Right lobe of liver (tissue), 4 donors: ENCODE data around the gene AVPR1B.

Source experiments
- CTCF ChIP-seq, 4 donors: fragments of 200-600 bp in 3 of 4; fragments of 450-650 bp in 1 of 4; IDR thresholded peaks; one replicate each; pipeline versions ENCODE4 v1.5.1 to v1.8.0; 2016 to 2022; ENCODE audit warnings: antibody characterized with exemption in 4 of 4, mild to moderate bottlenecking in 2 of 4
- POLR2A ChIP-seq: fragments of 450-650 bp; IDR thresholded peaks from one replicate; pipeline ENCODE4 v1.6.1; 2017; ENCODE audit warnings: antibody characterized with exemption, mild to moderate bottlenecking
- donor health status: DM: no; HTN: no; CAD: no.
- donor health status: DM: no; HTN: no; CAD: no.
- donor health status: DM: no; HTN: yes; CAD: no.

DNA sequence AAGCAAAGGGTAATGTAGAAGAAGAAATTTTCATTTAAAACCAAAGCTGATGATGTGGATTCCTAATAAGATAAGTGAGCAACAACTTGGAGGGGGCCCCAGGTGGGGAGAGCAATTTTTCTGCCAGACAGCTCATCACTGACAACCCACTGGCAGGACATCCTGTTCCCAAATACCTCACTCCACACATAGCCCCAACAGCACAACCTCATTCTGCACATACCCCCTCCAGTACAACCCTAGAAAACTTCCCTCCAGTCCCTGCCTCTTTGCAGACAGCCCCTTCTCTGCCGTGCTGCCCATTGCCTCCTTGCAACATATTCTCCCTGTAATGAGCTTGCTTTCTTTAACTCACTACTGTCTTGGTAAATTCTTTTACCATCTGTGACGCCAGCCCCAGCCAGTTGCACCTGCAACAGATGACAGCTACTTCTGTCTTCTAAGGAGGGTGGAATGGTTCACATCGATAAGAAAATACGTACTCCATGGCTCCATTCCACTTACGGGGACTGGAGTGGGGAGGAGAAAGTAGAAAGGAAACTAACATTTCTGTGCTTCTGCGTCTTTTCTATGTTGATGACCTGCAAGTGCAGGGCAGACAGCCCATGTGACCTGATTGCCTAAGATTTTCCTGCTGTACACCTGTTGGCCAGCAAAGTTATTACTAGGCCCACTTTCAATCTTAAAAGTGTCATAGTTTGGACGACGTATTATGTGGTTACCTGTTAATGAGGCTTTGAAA, 49.5 kb downstream of the AVPR1B start:
- TF ChIP-seq CTCF (IDR thresholded peaks at IDR 0.05) (peak in 1 of 4 donors; percentile 38), POLR2A (no peak)
